OCI-LY3 (cell line): ENCODE measurements around the gene TMEM135.

ENCODE experiments used
- EZH2phosphoT487 ChIP-seq: fragments of 200-600 bp; shearing (Covaris generic); IDR thresholded peaks from 2 replicates; pipeline ENCODE4 v1.6.1; 2018; ENCODE audit warnings: antibody characterized with exemption, mixed run types, low read depth
- TF ChIP-seq, protein P1 (sequence below): fragments of 200-600, 300-600 bp; sonication (generic); IDR thresholded peaks from 2 replicates; pipeline ENCODE4 v1.5.1; 2014; ENCODE audit warnings: antibody characterized with exemption, low read length, low read depth

DNA sequence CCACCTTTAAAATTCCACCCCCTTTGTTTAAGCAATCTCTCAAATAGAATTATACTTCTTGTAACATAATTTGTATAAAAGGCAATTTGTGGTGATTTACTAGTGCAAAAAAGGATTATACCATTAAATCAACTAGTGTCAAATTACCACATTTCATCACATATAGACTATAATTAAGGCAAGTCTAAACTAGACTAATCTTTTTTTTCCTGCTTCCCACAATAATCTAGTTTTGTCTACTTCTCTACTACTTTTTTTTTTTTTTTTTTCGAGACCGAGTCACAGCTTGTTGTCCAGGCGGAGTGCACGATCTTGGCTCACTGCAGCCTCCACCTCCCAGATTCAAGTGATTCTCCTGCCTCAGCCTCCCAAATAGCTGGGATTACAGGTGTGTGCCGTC, 46.4 kb upstream of the TMEM135 start:
- TF ChIP-seq, protein P1, sequence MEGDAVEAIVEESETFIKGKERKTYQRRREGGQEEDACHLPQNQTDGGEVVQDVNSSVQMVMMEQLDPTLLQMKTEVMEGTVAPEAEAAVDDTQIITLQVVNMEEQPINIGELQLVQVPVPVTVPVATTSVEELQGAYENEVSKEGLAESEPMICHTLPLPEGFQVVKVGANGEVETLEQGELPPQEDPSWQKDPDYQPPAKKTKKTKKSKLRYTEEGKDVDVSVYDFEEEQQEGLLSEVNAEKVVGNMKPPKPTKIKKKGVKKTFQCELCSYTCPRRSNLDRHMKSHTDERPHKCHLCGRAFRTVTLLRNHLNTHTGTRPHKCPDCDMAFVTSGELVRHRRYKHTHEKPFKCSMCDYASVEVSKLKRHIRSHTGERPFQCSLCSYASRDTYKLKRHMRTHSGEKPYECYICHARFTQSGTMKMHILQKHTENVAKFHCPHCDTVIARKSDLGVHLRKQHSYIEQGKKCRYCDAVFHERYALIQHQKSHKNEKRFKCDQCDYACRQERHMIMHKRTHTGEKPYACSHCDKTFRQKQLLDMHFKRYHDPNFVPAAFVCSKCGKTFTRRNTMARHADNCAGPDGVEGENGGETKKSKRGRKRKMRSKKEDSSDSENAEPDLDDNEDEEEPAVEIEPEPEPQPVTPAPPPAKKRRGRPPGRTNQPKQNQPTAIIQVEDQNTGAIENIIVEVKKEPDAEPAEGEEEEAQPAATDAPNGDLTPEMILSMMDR, result no peak
- no peak for TF ChIP-seq EZH2phosphoT487
